HUES48 (cell line): Measurements from ENCODE around the gene PHAX.
"Not testable (repeated sequence)": the region's sequence is repeated elsewhere in the genome, so short reads cannot be mapped to it uniquely, and the experiment has no call there.

Source experiments
- H3K27ac ChIP-seq: one replicate; pipeline ENCODE4 v1.7.0; 2013; ENCODE audit warnings: low read depth, low read length, inconsistent platforms
- H3K27me3 ChIP-seq: 2 replicates; pipeline ENCODE4 v1.6.1; 2013; ENCODE audit warnings: mild to moderate bottlenecking, low read length; ENCODE audit not compliant: control insufficient read depth, insufficient read depth
- H3K36me3 ChIP-seq: 2 replicates; pipeline ENCODE4 v1.6.1; 2013; ENCODE audit warnings: low read length; ENCODE audit not compliant: control insufficient read depth, insufficient read depth
- H3K4me1 ChIP-seq: 2 replicates; pipeline ENCODE4 v1.6.1; 2013; ENCODE audit warnings: mild to moderate bottlenecking, low read length; ENCODE audit not compliant: control insufficient read depth, insufficient read depth
- H3K4me3 ChIP-seq: 2 replicates; pipeline ENCODE4 v1.5.1; 2013; ENCODE audit warnings: mild to moderate bottlenecking, low read depth, low read length
- H3K9ac ChIP-seq: 2 replicates; pipeline ENCODE4 v1.6.1; 2013; ENCODE audit warnings: mild to moderate bottlenecking, low read depth, low read length, moderate library complexity
- H3K9me3 ChIP-seq: 2 replicates; pipeline ENCODE4 v1.6.1; 2013; ENCODE audit warnings: low read length; ENCODE audit not compliant: control insufficient read depth, insufficient read depth

Gene PHAX

DNA sequence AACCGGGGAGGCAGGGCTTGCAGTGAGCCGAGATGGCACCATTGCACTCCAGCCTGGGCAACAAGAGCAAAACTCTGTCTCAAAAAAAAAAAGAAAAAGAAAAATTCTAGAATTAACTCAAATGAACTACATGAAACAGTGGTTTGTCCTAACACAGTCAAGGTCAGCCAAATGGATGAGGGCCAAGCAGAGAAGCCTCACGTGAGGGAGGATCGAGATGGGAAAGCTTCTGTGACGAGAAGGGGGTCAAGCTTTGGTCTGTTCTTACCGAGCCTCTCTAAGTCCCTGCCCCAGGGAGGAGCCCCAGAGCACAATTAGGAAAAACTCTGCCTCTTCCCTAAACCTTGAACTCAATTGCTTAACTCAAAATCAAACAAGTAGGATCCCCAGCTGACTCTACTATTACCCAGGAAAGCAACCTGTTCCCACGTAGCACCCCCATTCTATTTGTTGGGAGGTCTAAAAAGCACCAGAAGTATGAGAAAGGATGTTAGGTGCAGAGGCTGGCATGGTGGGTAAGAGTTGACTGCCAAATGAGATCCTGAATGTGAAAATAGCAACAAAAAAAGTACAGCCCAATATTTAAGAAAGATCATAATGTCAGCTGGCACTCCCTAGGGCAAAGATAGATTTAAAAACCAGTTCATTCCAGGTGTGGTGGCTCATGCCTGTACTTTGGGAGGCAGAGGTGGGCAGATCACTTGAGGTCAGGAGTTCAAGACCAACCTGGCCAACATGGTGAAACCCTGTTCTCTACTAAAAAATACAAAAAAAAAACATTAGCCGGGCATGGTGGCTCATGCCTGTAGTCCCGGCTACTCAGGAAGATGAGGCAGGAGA lies 13.0 kb upstream of the PHAX start:
- Histone ChIP-seq H3K4me3 (no peak overlapping the region), H3K36me3 (peaks cover 92% of the 10 kb centered on the region), H3K4me1 (peaks cover 5% of the 10 kb centered on the region; the same call in 1 of the 2 replicates), H3K27ac (no peak overlapping the region), H3K9me3 (no peaks in the 10 kb centered on the region; the same call in 1 of the 2 replicates), H3K27me3 (no peaks in the 10 kb centered on the region), H3K9ac (no peak overlapping the region)

DNA sequence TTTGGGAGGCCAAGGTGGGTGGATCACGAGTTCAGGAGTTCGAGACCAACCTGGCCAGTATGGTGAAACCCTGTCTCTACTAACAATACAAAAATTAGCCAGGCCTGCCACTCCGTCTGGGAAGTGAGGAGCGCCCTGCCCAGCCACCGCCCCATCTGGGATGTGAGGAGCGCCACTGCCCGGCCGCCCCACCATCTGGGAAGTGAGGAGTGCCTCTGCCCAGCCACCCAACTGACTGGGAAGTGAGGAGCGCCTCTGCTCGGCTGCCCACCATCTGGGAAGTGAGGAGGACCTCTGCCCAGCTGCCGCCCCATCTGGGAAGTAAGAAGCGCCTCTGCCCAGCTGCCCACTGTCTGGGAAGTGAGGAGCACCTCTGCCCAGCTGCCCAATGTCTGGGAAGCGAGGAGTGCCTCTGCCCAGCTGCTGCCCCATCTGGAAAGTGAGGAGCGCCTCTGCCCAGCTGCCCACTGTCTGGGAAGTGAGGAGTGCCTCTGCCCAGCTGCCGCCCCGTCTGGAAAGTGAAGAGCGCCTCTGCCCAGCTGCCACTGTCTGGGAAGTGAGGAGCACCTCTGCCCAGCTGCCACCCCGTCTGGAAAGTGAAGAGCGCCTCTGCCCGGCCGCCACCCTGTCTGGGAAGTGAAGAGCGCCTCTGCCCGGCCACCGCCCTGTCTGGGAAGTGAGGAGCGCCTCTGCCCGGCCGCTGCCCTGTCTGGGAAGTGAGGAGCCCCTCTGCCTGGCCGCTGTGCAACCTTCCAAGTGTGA lies 11.0 kb upstream of the PHAX start:
- no peaks in the 10 kb centered on the region; the same call in 1 of the 2 replicates for H3K9me3 ChIP-seq
- H3K4me1 ChIP-seq: peaks cover 12% of the 10 kb centered on the region
- H3K36me3 ChIP-seq: peaks cover 80% of the 10 kb centered on the region
- no peak overlapping the region for H3K9ac ChIP-seq
- H3K27me3 ChIP-seq: no peaks in the 10 kb centered on the region
- no peak overlapping the region for H3K27ac ChIP-seq
- H3K4me3 ChIP-seq: no peak overlapping the region

DNA sequence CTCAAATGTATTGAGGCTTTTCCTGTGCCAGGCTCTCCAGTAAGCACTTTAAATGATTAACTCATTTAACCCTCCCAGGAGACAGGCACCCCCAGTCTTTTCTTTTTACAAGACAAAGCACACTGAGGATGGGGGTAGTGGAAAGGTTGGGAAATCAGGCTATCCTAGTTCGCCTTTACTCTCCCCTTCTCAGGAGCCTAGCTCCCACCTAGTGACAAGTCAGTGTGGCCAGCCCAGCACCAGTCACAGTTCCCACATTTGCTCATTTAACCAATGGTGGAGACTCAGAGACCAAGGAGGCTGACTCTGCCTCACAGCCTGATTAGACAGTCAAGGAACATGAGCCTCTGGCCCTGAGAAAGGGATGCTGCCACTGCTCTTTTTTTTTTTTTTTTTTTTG lies 9.2 kb upstream of the PHAX start:
- H3K4me1 ChIP-seq: peaks cover 12% of the 10 kb centered on the region
- H3K4me3 ChIP-seq: no peak overlapping the region
- peaks cover 62% of the 10 kb centered on the region for H3K36me3 ChIP-seq
- H3K27me3 ChIP-seq: no peaks in the 10 kb centered on the region
- H3K9ac ChIP-seq: no peak overlapping the region
- no peaks in the 10 kb centered on the region; the same call in 1 of the 2 replicates for H3K9me3 ChIP-seq
- peak overlapping the region; percentile 39 for H3K27ac ChIP-seq

DNA sequence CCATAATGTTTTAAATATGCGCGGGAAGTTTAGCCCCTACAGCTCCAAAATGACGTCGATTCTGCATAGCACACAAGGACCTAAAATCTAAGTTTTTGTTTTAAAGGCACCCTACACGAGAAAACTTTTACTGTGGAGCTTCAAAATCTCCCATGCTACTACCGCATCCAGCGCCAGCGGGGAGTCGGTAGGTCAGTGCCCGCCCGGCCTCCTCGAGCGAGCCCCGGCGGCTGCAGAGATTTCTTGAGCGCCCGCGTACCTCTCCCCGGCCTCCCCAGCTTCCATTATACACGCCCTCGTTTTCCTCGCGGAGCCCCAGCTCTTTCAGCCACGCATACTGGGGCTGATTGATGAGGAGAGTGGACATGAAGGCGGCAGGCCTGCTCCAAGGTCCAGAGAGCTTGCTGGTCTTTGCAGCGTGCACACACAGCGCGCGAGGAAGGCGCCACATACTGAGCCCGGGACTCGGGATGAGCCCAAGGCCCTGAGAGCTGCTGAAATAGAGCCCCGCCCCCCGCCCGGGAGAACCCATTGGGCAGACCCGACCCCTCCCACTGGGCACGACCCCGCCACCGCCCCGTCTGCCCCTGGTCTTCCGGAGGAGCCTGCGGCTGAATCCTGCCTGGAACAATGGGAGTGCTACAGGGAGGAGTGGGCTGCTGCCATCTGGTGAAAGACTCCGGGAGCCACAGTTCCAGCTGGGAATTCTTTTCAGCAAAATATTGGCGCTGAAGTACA lies 5.8 kb upstream of the PHAX start, which contains the start of gene ALDH7A1:
Gene ALDH7A1, minus strand, starts transcription at position 472 of the 738 bp plus-strand sequence. Its CDS starts 21 bp downstream, at position 451.
- Histone ChIP-seq H3K4me1 (peaks cover 24% of the 10 kb centered on the region), H3K27ac (peak within 1 kb of the TSS; percentile 96), H3K36me3 (peaks cover 31% of the 10 kb centered on the region), H3K4me3 (peak within 1 kb of the TSS; percentile 93), H3K27me3 (no peaks in the 10 kb centered on the region), H3K9ac (peak within 1 kb of the TSS; percentile 93), H3K9me3 (no peaks in the 10 kb centered on the region; the same call in 1 of the 2 replicates)

DNA sequence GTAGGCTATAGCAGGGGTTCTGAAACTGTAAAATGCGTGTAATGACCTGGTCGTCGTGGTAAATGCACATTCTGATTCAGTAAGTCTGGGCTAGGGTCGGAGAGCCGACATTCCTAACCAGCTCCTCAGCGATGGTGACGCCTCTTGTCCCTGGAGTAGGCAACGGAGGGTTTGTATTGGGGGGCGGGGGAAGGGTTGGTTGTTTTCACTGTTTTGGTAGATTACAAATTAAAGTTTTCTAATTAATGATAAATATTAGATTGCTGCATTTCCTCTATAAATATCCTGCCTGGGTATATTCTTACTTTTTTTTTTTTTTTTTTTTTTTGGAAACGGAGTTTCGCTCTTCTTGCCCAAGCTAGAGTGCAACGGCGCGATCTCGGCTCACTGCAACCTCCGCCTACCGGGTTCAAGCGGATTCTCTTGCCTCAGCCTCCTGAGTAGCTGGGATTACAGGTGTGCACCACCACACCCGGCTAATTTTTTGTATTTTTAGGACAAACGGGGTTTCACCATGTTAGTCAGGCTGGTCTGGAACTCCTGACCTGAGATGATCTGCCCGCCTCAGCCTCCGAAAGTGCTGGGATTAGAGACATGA lies 5.2 kb upstream of the PHAX start:
- Histone ChIP-seq H3K36me3 (peaks cover 24% of the 10 kb centered on the region), H3K27ac (peak overlapping the region; percentile 96), H3K9me3 (no peaks in the 10 kb centered on the region), H3K4me3 (peak overlapping the region; percentile 93), H3K9ac (peak overlapping the region; percentile 78), H3K4me1 (peaks cover 30% of the 10 kb centered on the region), H3K27me3 (no peaks in the 10 kb centered on the region)

DNA sequence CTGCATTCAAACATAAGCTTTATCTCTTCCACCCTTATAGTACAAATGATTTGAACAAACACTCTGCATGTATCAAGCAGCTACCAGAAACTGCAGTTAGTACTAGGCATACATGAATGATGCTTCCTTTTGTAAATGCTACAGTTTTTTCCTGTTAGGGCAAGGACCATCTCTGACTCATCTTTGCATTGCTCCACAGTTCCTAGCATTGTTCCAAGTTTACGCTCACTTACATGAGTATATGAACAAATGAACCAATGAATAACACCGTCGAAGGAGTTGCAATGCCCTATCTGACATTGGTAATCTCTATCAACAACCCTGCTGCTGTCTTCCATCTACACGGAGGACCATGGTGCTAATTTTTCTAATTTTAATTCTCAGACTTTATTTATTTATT lies 3.6 kb upstream of the PHAX start:
- Histone ChIP-seq H3K36me3 (peaks cover 10% of the 10 kb centered on the region), H3K4me1 (peaks cover 30% of the 10 kb centered on the region), H3K9ac (no peak overlapping the region), H3K4me3 (no peak overlapping the region), H3K27me3 (no peaks in the 10 kb centered on the region), H3K27ac (no peak overlapping the region), H3K9me3 (no peaks in the 10 kb centered on the region)

DNA sequence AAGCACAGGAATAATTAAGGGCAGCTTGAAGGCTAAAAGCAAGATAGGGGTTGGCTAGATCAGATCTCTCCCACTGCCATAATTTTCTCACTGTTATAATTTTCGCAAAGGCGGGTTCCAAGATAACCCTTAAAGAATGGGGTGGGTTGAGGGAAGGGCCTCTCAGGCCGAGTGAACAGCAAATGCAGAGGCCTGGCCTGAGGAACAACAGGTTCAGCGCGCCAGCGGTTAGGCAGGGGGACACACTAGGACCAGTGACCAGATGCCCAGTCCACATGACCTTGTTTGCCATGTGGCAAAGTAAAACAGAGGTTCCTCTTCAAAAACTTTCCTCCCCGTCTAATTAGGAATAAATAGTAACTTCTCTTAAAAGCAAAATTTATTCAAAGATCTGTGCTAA lies 1.2 kb upstream of the PHAX start:
- Histone ChIP-seq H3K36me3 (peaks cover 15% of the 10 kb centered on the region), H3K9me3 (no peaks in the 10 kb centered on the region), H3K27ac (peak overlapping the region; percentile 35), H3K9ac (peak overlapping the region; percentile 31; the same call in 1 of the 2 replicates), H3K27me3 (no peaks in the 10 kb centered on the region), H3K4me1 (peaks cover 30% of the 10 kb centered on the region), H3K4me3 (no peak overlapping the region)

DNA sequence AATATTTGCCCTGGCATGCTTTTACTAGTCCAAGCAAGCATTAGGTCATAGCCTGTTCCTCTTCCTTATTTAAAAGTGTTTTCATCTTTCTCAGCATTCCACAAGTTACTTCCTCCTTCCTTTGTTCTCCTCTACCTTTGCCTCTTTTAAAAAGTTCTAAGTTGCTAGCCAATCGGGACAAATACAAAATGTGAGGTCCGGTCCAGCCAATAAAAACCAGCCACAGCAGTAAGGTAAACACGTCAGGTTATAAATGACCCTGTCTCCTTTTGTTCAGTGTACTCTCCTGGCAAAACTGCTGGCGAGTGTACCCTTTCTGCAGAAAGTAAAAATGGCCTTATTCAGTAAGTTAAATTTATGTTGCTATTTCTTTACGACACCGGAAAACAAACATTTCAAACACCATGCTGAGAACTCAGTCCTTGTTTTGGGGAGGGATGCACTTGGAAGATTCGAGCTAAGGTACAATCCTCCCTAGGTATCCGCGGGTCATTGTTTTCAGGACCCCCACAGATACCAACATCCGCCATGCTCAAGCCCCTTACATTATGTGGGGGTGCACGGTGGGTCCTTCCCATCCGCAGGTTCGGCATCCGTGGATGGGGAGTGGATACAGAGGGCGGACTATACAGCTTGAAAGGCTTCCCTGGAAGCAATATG lies 646 bp upstream of the PHAX start:
- Histone ChIP-seq H3K27ac (peak overlapping the region; percentile 43), H3K4me1 (peaks cover 30% of the 10 kb centered on the region), H3K4me3 (peak overlapping the region; percentile 89), H3K9ac (peak overlapping the region; percentile 66), H3K36me3 (peaks cover 18% of the 10 kb centered on the region)
- not testable (repeated sequence) for H3K27me3 ChIP-seq, H3K9me3 ChIP-seq

DNA sequence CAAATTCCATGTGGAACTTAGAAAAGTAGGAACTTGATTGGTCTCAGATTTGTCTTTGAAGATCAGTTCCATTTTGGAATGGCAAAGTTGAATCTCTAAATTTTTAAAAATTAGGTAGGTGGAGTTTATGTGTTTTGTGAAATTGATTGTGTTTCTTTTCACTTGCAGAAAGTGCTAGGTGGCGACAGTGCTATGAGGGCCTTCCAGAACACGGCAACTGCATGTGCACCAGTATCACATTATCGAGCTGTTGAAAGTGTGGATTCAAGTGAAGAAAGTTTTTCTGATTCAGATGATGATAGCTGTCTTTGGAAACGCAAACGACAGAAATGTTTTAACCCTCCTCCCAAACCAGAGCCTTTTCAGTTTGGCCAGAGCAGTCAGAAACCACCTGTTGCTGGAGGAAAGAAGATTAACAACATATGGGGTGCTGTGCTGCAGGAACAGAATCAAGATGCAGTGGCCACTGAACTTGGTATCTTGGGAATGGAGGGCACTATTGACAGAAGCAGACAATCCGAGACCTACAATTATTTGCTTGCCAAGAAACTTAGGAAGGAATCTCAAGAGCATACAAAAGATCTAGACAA lies 2.8 kb downstream of the PHAX start:
- no peaks in the 10 kb centered on the region for H3K9me3 ChIP-seq
- H3K4me1 ChIP-seq: peaks cover 30% of the 10 kb centered on the region
- H3K4me3 ChIP-seq: peak overlapping the region; percentile 16; the same call in 1 of the 2 replicates
- H3K36me3 ChIP-seq: peaks cover 49% of the 10 kb centered on the region
- no peaks in the 10 kb centered on the region for H3K27me3 ChIP-seq
- peak overlapping the region; percentile 27 for H3K27ac ChIP-seq
- no peak overlapping the region for H3K9ac ChIP-seq

DNA sequence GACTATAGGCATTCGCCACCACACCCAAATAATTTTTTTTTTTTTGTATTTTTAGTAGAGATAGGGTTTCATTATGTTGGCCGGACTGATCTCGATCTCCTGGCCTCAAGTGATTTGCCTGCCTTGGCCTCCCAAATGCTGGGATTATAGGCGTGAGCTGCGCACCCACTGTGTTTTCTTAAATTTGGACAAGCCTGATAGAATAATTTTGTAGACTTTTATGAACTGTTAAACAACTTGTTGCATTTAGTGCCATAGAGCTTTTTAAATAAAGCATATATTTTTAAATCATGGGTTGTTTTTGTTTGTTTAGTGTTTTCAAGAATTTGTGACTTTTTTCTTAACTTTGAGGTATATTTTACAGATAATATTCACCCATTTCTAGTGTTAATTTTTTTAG lies 4.8 kb downstream of the PHAX start:
- Histone ChIP-seq H3K9ac (no peak overlapping the region), H3K27me3 (no peaks in the 10 kb centered on the region), H3K9me3 (no peaks in the 10 kb centered on the region), H3K27ac (no peak overlapping the region), H3K4me1 (peaks cover 12% of the 10 kb centered on the region), H3K36me3 (peaks cover 68% of the 10 kb centered on the region), H3K4me3 (no peak overlapping the region)
